DMS 273 (cell line): ENCODE results near the gene LMOD3.

Experiments used
- DNase-seq: peaks from one replicate; lab custom pipeline; 2025; ENCODE audit not compliant: unreplicated experiment; lab: John Stamatoyannopoulos, UW

LMOD3 gene

GRCh38 chr3:69122403-69122802 lies at the start of gene LMOD3:
Gene LMOD3, minus strand, starts transcription at chr3:69122595. Its CDS starts 209 bp downstream, at chr3:69122386.
- no peak for DNase-seq

- DNase-seq, result no peak
Observed at GRCh38 chr3:69172058-69172457, 49.7 kb upstream of the LMOD3 start.

GRCh38 chr3:69166446-69166845 lies 44.1 kb upstream of the LMOD3 start:
- no peak for DNase-seq

- DNase-seq, result no peak
Observed at GRCh38 chr3:69165744-69166143, 43.3 kb upstream of the LMOD3 start.

GRCh38 chr3:69164296-69164695 lies 41.9 kb upstream of the LMOD3 start:
- no peak for DNase-seq

GRCh38 chr3:69162308-69162980 lies 40.0 kb upstream of the LMOD3 start:
- no peak for DNase-seq

GRCh38 chr3:69161587-69162307 lies 39.4 kb upstream of the LMOD3 start:
- peak; percentile 66 for DNase-seq

GRCh38 chr3:69160525-69160924 lies 38.1 kb upstream of the LMOD3 start:
- no peak for DNase-seq

- no peak for DNase-seq
Observed at GRCh38 chr3:69160107-69160506, 37.7 kb upstream of the LMOD3 start.

GRCh38 chr3:69149586-69149985 lies 27.2 kb upstream of the LMOD3 start:
- DNase-seq, result no peak

GRCh38 chr3:69145688-69146087 lies 23.3 kb upstream of the LMOD3 start:
- no peak for DNase-seq

- DNase-seq, result peak; percentile 72
Observed at GRCh38 chr3:69144631-69145245, 22.3 kb upstream of the LMOD3 start.

- peak; percentile 80 for DNase-seq
Observed at GRCh38 chr3:69143612-69144011, 21.2 kb upstream of the LMOD3 start.

- peak; percentile 22 for DNase-seq
Observed at GRCh38 chr3:69142797-69143454, 20.5 kb upstream of the LMOD3 start.

GRCh38 chr3:69142090-69142489 lies 19.7 kb upstream of the LMOD3 start:
- DNase-seq, result peak; percentile 50

GRCh38 chr3:69141313-69141712 lies 18.9 kb upstream of the LMOD3 start:
- DNase-seq, result no peak

- DNase-seq, result no peak
Observed at GRCh38 chr3:69137412-69137811, 15.0 kb upstream of the LMOD3 start.

GRCh38 chr3:69137005-69137404 lies 14.6 kb upstream of the LMOD3 start:
- no peak for DNase-seq

GRCh38 chr3:69130689-69131088 lies 8.3 kb upstream of the LMOD3 start:
- DNase-seq, result no peak

- DNase-seq, result no peak
Observed at GRCh38 chr3:69129531-69129930, 7.1 kb upstream of the LMOD3 start.

- DNase-seq, result no peak
Observed at GRCh38 chr3:69128509-69128908, 6.1 kb upstream of the LMOD3 start.

- DNase-seq, result no peak
Observed at GRCh38 chr3:69126999-69127398, 4.6 kb upstream of the LMOD3 start.
